Retinal pigment epithelial cell (primary cell): ENCODE data around the gene CLIC4.

Source experiments
- DNase-seq: peaks from one replicate; pipeline ENCODE4 v3.0.0-alpha.2; 2010; ENCODE audit warnings: low read depth
- H3K4me3 ChIP-seq: 2 replicates; pipeline ENCODE4 v1.5.1; 2011; ENCODE audit warnings: mild to moderate bottlenecking, low read length, control low read depth, moderate library complexity
- TF ChIP-seq, protein P1 (sequence below): conservative IDR thresholded peaks from 2 replicates; pipeline ENCODE4 v1.5.1; 2011; ENCODE audit warnings: low read depth, low read length, control low read depth, inconsistent platforms

The CLIC4 gene

GRCh38 chr1:24849672-24850295 lies 104.5 kb downstream of the CLIC4 start:
- TF ChIP-seq, protein P1, sequence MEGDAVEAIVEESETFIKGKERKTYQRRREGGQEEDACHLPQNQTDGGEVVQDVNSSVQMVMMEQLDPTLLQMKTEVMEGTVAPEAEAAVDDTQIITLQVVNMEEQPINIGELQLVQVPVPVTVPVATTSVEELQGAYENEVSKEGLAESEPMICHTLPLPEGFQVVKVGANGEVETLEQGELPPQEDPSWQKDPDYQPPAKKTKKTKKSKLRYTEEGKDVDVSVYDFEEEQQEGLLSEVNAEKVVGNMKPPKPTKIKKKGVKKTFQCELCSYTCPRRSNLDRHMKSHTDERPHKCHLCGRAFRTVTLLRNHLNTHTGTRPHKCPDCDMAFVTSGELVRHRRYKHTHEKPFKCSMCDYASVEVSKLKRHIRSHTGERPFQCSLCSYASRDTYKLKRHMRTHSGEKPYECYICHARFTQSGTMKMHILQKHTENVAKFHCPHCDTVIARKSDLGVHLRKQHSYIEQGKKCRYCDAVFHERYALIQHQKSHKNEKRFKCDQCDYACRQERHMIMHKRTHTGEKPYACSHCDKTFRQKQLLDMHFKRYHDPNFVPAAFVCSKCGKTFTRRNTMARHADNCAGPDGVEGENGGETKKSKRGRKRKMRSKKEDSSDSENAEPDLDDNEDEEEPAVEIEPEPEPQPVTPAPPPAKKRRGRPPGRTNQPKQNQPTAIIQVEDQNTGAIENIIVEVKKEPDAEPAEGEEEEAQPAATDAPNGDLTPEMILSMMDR = peak; percentile 41

GRCh38 chr1:24850328-24850920 lies 105.2 kb downstream of the CLIC4 start:
- H3K4me3 ChIP-seq = no peak overlapping the region
- peak; percentile 67 for DNase-seq
- TF ChIP-seq, protein P1 = no peak

More at GRCh38 chr1:24849672-24850295, 104.5 kb downstream of the CLIC4 start:
- no peak for DNase-seq
- H3K4me3 ChIP-seq = no peak overlapping the region

GRCh38 chr1:24853649-24854048 lies 108.4 kb downstream of the CLIC4 start:
- TF ChIP-seq, protein P1 = no peak
- no peak overlapping the region for H3K4me3 ChIP-seq
- no peak for DNase-seq

- TF ChIP-seq, protein P1 = no peak
- DNase-seq = no peak
- no peak overlapping the region for H3K4me3 ChIP-seq
These were observed 110.2 kb downstream of the CLIC4 start for GRCh38 chr1:24855474-24855873.

- no peak for DNase-seq
- TF ChIP-seq, protein P1 = no peak
These were observed 111.7 kb downstream of the CLIC4 start for GRCh38 chr1:24856787-24857506.

GRCh38 chr1:24857507-24858133 lies 112.4 kb downstream of the CLIC4 start:
- TF ChIP-seq, protein P1 = peak; percentile 2
- H3K4me3 ChIP-seq = no peak overlapping the region
- no peak for DNase-seq

More at GRCh38 chr1:24856787-24857506, 111.7 kb downstream of the CLIC4 start:
- H3K4me3 ChIP-seq = no peak overlapping the region
